ENCODE measurements around the gene COL4A2. TPM values are rescaled to one million over a fixed set of nuclear protein-coding genes. Genes with fewer than 3 reads are reported as not detected.

COL4A2 gene
- total RNA-seq, 1 donor from 2014 or later = 91.2 TPM

DNA sequence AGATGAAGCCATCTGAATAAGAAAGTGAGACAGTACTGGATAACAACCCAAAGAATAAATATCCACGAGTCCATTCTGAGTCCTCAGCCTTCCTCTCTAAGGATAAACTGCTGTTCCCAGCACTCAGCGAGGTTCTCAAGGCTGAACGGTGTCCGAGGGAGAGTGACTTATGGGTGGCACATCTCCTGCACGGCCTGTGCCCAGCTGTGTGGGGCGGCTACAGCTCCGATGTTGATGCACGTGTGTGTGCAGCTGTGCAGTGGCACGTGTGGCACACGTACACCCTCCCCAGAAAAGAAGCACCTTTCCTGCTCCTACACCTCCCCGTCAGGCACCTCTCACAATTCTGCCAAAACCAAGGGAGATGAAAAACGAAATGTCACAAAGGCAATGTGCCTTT is 209.4 kb downstream of the COL4A2 start:
- DNase-seq = no peak
- ATAC-seq (ENCODE audit: poor library complexity) = no peak
- intact Hi-C loops (cut with DNase I) = no loop called here

DNA sequence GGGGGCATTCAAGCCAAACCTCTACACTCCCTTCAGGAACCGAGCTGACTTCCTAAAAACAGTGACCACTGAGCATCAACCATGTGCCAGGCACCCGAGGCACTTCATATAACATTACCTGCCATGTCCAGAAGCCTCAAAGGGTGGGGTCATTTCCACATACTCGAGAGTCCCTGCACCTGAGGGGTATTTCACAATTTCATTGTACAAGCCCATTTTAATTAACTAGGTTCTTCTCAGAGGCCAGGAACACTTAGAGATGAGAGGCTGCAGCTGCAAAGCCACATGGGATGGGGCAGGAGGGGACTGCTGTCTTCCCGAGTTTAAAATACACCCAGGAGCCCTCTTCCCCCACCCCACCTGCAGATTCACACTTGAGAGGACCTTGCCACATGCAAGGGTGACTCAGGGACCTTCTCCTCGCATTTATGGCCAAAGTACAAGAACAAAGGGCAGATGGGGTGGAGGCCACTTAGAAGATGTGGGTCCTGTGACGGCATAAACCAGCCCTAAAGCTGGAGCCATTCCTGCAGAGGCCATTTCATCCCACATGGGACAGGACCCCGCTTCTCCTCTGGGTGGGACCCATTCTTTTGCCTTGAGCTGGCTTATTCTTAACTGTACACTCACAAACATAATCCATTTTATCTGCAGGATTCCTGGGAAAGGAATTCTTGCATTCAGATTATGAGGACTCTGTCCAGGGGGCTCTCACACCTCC is 210.6 kb downstream of the COL4A2 start:
- no peak for ATAC-seq (ENCODE audit: poor library complexity)
- intact Hi-C loops (cut with DNase I) = no loop called here
- DNase-seq = no peak

DNA sequence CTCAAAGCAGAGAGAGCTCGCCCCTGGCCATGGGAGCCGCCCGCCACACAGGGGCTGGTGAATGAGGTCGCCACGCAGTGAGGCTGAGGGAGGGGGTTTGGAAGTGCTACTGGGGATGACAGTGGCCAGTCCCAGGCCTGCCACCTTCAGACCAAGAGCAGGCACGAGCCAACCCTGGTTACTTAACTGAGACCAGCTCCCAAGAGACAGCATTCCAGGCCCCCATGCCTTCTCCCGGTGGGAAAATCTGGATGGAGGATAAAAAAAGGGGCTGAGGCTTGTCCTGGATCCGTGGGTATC is 211.1 kb downstream of the COL4A2 start:
- ATAC-seq (ENCODE audit: poor library complexity) (no peak), DNase-seq (no peak)
- intact Hi-C loops (cut with DNase I) = no loop called here

GRCh38 chr13:110518571-110518970 is 211.5 kb downstream of the COL4A2 start:
- DNase-seq (no peak), ATAC-seq (ENCODE audit: poor library complexity) (no peak)
- intact Hi-C loops (cut with DNase I) = no loop called here

- ATAC-seq (ENCODE audit: poor library complexity) (no peak), DNase-seq (no peak)
- intact Hi-C loops (cut with DNase I) = no loop called here
Observed at GRCh38 chr13:110519046-110519445, 212.0 kb downstream of the COL4A2 start.

GRCh38 chr13:110519506-110519905 is 212.4 kb downstream of the COL4A2 start:
- no peak for ATAC-seq (ENCODE audit: poor library complexity)
- no peak for DNase-seq
- intact Hi-C loops (cut with DNase I) = no loop called here

GRCh38 chr13:110520431-110521295 is 213.6 kb downstream of the COL4A2 start:
- ATAC-seq (ENCODE audit: poor library complexity) (peak; percentile 64), DNase-seq (peak; percentile 84)
- intact Hi-C loops (cut with DNase I) = loop anchor here (5.0 kb wide), 1 partner anchor 37 kb away; no protein-coding TSS in a partner anchor

DNA sequence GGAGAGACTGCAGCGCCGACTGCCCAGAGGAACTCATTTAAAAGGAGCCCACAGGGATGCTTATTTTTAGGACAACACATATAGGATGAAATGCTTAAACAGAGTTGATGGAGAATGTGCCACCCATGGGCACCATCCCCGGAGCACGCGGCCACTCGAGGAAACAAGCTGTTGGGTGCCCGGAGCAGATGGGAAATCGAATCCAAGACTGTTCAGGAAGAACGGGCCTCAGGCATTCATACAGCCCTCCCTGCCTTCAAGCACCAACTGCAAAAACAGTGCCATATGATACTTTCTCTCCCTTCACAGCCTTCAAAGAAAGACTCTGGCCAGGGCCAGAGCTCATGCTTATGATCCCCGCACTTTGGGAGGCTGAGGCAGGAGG is 214.2 kb downstream of the COL4A2 start:
- DNase-seq (no peak), ATAC-seq (ENCODE audit: poor library complexity) (no peak)
- intact Hi-C loops (cut with DNase I) = loop anchor here (5.0 kb wide), 1 partner anchor 36 kb away; no protein-coding TSS in a partner anchor

DNA sequence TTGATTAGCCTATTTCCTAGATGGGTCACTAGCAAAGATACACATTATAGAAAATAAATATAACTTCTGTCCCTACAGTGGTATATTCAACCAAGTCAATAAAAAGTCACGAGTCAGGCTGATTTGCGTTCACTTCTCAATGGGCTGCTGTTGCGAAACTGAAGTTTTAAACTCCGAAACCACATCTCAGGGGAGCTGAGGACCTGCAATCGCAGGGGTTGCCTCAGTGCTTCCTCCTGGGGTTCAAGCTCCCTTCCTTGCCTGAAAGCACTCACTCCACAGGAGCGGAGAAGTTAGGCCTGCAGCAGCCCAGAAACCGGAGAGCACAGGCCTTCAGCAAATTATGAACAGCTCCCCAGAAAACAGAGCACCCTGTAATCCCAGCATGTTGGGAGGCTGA is 214.9 kb downstream of the COL4A2 start:
- no peak for ATAC-seq (ENCODE audit: poor library complexity)
- intact Hi-C loops (cut with DNase I) = loop anchor here (5.0 kb wide), 1 partner anchor 35 kb away; no protein-coding TSS in a partner anchor

DNA sequence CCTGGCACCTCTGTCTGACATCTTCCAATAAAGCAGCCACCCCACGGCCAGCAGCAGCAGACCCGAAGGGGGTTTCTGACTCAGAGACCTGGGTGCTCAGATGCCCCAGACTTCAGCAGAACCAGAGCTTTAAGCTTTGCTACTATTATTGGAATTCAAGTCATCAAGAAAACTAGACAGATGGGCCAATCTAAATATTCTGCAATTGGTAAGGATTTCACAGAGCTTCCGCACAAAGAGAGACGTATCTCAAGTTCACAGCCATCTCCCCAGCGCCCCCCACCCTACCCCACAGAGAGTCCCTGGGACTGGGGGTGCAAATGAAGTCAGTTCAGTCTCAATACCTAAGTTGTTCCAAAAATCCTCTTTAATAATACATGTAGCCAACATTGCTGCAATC is 215.6 kb downstream of the COL4A2 start:
- ATAC-seq (ENCODE audit: poor library complexity) (no peak), DNase-seq (no peak)
- intact Hi-C loops (cut with DNase I) = loop anchor here (5.0 kb wide), 1 partner anchor 35 kb away; no protein-coding TSS in a partner anchor

More for the DNA sequence above, 214.9 kb downstream of the COL4A2 start:
- DNase-seq = no peak

DNA sequence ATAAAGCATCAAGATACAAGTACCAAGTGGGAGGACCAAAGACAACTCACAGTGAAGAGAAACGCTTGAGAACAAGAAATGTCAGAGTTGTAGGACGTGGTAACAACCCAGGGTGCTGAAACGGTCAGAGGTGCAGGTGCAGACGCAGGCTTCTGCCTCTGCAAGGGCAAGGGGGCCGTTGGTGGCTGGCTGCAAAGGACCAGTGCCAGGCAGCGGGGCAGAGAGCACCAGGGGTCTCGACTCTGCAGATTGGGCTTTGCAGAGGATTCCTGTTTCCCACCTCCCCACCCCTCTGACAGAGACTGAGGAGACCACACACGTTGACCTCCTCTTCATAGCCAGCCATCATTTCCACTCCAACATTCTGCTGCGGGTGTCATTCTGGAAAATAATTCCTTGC is 216.1 kb downstream of the COL4A2 start:
- DNase-seq (no peak), ATAC-seq (ENCODE audit: poor library complexity) (no peak)
- intact Hi-C loops (cut with DNase I) = loop anchor here (5.0 kb wide), 1 partner anchor 34 kb away; no protein-coding TSS in a partner anchor

DNA sequence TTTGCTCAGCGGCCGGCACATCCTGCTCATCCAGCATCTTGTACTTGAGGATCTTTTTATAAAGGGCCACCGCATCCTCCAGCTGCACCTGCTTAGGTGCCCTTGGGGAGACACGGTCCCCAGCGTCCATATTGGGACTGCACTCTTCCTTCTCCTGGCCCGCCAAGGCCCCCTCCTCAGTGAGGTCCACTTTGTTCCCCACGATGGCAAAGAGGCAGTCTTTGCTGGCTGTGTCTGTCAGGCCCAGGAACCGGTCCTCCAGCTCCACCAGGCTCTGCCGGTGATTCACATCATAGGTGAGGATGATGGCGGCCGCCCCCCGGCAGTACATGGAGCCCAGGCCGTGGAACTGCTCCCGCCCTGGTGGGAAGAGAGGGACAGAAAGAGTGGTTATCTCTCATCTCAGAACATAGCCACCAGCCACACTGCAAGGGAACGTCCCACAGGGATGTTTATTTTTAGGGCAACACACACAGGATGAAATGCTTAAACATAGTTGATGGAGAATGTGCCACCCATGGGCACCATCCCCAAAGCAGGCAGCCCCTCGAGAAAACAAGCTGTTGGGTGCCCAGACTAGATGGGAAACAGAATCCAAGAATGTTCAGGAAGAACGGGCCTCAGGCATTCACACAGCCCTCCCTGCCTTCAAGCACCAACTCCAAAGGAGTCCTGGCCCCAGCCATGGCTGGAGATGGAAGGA is 216.9 kb downstream of the COL4A2 start:
- intact Hi-C loops (cut with DNase I) = loop anchor here (5.0 kb wide), 1 partner anchor 33 kb away; no protein-coding TSS in a partner anchor
- DNase-seq (no peak), ATAC-seq (ENCODE audit: poor library complexity) (no peak)

DNA sequence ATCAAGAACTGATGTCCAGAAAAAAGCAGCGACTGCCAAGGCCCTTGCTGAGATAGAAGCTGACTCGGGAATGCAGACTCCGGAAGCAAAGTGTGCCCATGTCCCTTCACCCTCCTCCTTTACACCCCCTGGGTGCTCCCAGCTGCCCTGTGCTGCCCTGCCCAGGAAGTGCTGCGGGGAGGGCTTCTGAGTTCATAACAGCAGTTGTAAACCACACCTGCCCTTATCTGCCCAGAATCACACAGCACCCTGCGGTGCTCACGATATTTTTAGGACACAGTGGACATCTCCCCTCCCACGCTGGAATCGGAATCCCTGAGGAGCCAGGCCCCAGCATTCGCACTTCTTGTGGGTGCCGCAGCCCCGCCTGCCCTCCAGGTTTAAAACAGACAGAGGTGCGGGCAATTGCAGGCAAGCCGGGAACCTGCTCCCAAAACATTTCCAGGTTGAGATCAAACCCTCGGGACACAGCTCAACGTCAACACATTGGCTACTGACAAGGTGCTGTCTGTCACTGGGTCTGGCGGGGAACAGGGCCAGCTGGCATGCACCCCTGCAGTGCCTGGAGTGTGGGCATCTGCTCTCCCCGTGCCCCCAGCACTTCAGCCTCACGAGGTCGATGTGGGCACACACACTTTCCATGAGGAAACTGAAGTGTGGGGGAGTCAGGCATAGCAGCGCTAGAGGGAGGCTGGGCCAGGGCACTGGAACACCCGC is 217.6 kb downstream of the COL4A2 start:
- ATAC-seq (ENCODE audit: poor library complexity) (peak; percentile 73), DNase-seq (peak; percentile 89)
- intact Hi-C loops (cut with DNase I) = loop anchor here (5.0 kb wide), 1 partner anchor 33 kb away; no protein-coding TSS in a partner anchor

GRCh38 chr13:110525328-110526319 is 218.5 kb downstream of the COL4A2 start:
- DNase-seq = peak; percentile 63
- ATAC-seq (ENCODE audit: poor library complexity) = peak; percentile 67
- intact Hi-C loops (cut with DNase I) = no loop called here

- intact Hi-C loops (cut with DNase I) = no loop called here
- DNase-seq (no peak), ATAC-seq (ENCODE audit: poor library complexity) (no peak)
Observed at GRCh38 chr13:110528371-110528770, 221.3 kb downstream of the COL4A2 start.

DNA sequence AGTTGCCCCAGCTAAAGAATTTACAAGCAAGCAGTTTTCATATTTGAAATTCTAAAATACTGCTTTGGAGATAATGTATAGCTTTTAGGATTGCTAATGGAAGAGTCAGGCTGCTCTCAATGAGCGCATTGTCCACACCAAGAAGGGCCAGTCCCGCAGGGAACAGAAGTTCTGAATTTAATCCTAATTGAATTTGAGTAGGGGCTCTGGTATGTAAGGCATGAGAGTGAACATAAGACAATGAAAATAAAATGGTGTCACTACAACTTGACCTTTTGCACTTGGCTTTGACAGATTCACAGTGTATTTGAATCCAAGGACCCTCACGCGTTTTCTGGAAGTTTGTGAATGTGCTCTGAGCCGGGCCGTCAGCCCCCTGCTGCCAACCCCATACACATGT is 221.8 kb downstream of the COL4A2 start:
- DNase-seq (no peak), ATAC-seq (ENCODE audit: poor library complexity) (no peak)
- intact Hi-C loops (cut with DNase I) = no loop called here

GRCh38 chr13:110529522-110530311 is 222.6 kb downstream of the COL4A2 start:
- ATAC-seq (ENCODE audit: poor library complexity) (no peak), DNase-seq (no peak)
- intact Hi-C loops (cut with DNase I) = no loop called here

Measured in Right ventricle myocardium superior (tissue), 1 donor.